Measurements from ENCODE around the gene SLC7A1.

DNA sequence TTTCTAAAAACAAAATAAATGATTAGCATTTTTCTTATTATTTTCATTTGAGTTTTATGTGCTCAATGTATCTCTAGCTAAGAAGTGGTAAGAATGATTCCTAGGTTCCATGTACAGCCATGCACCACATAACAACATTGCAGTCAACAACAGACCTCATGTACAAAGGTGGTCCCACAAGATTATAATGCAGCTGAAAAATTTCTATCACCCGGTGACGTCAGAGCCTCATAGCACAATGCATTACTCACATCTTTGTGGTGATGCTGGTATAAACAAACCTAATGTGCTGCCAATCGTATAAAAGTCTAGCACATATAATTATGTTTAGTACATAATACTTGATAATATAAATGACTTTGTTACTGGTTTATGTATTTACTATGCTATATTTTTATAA is 120.5 kb downstream of the SLC7A1 start:
- TF ChIP-seq CTCF (conservative IDR thresholded peaks at IDR 0.05) (no peak), ZFX (IDR thresholded peaks at IDR 0.05) (no peak)

Data from C4-2B (cell line).